Middle frontal gyrus (tissue), 1 donor: ENCODE results near the gene RIC1.

Experiments used
- DNase-seq: peaks from one replicate; pipeline ENCODE4 v3.0.0-alpha.2; 2015; ENCODE audit warnings: low spot score; ENCODE audit errors: extremely low spot score

RIC1 gene

DNA sequence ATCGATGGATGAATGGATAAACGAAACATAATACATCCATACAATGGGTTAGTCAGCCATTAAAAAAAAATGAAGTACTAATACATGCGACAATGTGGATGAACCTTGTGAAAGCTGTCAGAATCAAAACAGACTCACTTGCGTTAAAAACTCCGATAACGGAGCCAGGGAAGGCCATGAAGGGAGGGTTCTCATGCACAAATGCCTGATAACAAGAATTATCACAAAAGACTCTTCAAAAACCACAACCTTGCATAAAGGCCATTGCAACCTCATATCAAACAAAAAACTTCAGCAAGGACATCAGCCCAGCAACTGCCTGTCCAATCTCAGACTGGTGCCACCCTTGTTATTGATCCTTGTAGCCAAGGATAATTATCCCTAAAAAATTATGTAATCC lies 190.3 kb downstream of the RIC1 start:
- DNase-seq = no peak

GRCh38 chr9:5820425-5820824 lies 191.5 kb downstream of the RIC1 start:
- DNase-seq = no peak

- DNase-seq = no peak
These were observed 196.3 kb downstream of the RIC1 start for GRCh38 chr9:5825223-5825622.
